Endometrial microvascular endothelial cells (primary cell): ENCODE results near the gene ERC2. TPM values are rescaled to one million over a fixed set of nuclear protein-coding genes. Genes with fewer than 3 reads are reported as not detected.

Experiments used
- in situ Hi-C: cut with HindIII; loops from 2 replicates; pipeline ENCODE4 v1.10.0; 2017; ENCODE audit warnings: low sequenced_read_pairs, low pct_unique_long_range_greater_than_20kb; ENCODE audit errors: inconsistent ontology term
- total RNA-seq: library from RNA; depleted of rRNA; stranded (reverse); fragments of >200 nt; gene quantifications from one replicate; pipeline ENCODE4 v1.2.3, GENCODE V29; 2015; ENCODE audit errors: inconsistent ontology term

Gene ERC2
- total RNA-seq, 1 donor from 2014 or later, result not detected

DNA sequence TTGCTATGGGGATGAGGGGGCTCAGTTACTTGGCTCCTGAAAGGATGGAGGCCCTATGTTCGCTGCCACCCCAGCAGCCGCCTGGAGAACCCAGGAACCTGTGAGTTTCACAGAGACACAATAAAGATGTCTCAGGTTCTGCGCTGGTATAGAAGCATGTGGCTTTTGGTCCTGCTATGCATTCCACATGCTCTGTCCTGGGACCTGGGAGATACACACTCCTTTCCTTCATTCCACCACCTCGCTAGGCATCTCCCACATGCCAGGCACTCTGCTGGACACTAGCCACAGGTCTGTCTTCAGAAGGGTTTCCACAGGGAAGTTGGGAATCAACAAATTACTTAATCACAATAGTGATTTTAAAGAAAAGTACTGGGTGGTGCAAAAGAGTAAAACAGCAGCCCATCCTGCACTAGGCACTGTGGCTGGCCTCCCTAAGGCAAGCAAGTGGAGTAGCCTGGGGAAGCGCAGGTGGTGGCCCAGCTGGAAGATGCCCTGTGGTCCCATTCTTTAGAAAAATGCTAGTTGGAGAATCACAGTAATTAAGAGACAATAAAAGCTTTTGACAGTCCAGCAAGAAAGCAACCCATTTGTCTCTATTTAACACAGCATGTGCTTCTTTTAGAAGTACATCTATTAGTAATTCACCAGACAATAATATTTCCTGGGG, 572.2 kb downstream of the ERC2 start:
- in situ Hi-C loops, result no loop called here

DNA sequence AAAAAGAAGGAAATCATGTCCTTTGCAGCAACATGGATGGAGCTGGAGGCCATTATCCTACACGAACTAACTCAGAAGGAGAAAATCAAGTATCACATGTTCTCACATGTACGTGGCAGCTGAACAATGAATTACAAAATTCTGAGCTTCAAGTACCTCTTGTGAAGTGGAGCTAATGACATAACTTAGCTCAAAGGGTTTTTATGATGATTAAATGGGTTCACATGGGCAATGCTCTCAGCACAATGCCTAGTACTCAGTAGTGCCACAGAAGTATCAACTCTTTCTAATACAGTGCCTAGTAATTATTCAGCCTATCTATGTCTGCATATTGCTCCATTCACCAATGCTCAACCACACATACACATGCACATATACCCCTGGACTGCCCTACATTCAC, 573.7 kb downstream of the ERC2 start:
- in situ Hi-C loops, result no loop called here

DNA sequence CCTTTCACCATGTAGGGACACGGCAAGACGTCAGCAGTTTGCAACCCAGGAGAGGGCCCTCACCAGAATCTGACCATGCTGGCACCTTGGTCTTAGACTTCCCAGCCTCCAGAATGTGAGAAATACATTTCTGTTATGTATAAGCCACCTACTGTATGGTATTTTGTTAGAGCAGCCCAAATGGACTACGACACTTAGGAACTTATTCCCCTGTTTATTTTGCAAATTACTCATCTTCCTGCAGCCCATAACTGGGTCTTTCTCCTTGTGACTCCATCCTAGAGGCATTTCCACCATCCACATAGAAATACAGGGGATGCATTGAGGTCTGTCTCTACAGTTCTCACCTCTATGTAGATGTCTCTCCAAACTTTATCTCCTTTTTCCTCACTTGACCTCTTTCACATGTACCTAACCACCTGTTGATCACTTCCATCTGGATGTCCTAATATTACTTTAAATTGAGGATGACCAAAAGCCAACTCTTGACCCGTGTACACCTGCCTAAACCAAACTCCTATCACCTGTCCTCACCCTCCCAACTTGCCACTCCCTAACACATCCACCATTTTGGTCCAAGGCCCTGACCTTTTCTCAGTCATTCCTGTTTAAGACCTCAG, 575.1 kb downstream of the ERC2 start:
- in situ Hi-C loops, result no loop called here

DNA sequence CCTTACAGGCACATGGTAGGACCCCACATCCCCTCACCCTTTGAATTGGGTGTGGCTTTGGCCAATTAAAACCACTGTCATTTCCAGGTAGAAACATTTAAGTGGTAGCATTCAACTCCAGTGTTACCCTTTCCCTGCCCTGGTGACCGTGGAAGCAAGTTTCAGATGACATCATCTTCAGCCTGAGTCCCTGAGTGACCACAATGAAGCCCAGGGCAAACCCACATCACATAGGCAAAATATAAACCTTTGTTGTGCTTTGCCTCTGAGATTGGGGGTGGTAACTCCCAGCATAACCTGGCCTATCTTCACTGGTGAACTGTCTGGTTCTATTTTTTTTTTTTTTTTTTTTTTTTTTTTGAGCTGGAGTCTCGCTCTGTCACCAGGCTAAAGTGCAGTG, 577.2 kb downstream of the ERC2 start:
- in situ Hi-C loops, result no loop called here

DNA sequence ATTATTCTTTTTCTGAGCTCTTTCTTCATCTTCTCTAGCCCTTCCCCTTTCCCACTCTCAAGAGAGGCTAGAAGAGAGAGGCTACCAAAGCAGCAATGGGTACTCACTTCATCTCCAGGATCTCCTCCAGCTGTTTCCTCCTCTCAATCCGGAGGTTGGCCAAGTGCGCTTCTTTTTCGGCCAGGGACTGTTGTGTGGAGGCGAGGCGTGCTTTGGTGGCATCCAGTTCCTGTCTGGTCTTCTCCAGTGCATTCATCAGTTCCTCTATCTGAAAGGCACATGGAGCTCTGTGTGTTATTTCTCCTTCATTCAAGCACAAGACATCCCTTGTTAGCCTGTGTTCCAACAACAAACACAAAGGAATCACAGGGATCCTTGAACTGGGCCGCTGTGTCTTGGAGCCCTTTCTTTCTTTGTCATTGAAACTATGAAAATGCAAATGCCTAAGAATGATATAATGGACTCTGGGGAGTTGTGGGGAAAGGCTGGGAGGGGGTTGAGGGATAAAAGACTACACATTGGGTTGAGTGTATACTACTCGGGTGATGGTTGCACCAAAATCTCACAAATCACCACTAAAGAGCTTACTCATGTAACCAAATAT, 579.9 kb downstream of the ERC2 start:
- in situ Hi-C loops, result no loop called here

DNA sequence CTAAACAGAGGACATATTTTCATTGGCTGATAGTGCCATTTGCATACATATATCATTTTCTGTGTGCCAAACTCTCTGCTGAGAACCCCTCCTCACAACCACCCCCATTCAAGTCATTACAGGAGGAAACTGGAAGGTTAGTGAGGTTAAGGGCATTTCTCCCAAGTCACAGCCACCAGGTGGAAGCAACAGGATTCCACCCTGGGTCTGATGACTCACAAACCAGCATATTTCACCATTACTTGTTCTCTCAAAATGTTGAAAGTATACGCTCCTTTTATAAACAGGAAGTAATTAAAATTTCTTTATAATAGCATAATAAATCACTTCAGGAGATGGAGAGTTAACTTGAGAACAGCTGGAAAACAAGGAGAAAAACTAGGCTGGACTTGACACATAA, 582.5 kb downstream of the ERC2 start:
- in situ Hi-C loops, result no loop called here

DNA sequence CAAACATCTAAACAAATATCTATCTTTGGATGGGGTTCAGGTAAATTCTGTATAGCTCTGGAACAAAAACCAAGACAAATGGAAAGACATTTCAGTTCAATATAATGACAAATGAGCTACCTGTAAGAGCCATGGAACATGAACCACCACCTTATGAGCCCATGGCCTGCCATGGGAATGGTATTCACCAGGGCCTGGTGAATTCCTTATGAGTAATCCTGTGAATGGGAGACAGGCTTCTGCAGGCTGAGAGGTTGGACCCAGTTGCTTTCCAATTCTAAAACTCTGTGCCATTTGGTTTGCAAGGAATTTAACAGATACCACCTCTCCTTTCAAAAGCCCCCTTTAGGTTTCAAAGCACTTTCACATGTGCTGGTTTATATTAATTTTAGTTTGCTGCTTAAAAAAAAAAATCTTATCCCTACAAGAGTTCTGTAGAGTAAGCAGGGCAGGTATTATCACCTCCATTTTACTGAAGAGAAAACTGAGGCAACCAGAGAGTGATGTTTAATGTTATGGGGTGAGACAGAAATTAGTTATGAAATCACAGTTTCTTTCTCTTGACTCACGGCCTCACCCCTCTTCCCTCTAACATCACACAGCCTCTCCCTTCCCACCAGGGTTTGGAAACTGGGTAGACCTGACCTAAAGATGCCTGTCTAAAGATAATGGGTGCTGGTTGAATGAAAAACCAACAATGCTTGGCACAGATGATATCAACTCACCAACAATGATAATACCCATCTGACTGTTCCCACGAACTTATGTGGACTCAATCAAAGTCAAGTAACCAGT, 583.6 kb downstream of the ERC2 start:
- in situ Hi-C loops, result no loop called here

DNA sequence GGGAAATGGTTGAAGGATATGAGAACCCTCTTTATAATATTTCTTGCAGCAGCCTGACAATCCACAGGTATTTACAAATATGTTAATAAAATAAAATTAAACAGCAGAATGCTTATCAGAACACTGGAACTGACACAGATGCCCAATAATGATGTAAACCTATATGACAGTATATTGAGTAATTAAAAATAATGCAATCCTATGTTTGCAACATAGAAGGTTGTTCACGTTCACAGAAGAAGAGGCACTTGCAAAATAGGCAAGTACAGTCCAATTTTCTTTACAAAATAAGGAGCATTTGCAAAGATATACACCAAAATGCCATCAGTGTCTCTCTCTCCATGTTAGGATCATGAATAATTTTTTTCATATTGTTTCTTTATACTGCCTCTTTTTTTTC, 584.2 kb downstream of the ERC2 start:
- in situ Hi-C loops, result no loop called here

DNA sequence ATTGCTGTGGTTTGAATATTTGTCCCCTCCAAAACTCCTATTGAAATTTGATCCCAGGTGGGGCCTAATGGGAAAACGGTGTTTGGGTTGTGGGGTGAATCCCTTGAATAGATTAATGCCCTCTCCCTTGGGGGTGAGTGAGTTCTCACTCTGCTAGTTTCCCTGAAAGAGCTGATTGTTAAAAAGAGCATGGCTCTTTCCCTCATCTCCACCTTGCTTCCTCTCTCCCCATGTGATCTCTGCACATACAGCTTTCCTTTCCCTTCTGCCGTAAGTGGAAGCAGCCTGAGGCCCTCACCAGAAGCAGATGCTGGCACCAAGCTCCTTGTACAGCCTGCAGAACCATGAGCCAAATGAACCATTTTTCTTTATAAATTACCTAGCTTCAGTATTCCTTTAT, 586.3 kb downstream of the ERC2 start:
- in situ Hi-C loops, result no loop called here

DNA sequence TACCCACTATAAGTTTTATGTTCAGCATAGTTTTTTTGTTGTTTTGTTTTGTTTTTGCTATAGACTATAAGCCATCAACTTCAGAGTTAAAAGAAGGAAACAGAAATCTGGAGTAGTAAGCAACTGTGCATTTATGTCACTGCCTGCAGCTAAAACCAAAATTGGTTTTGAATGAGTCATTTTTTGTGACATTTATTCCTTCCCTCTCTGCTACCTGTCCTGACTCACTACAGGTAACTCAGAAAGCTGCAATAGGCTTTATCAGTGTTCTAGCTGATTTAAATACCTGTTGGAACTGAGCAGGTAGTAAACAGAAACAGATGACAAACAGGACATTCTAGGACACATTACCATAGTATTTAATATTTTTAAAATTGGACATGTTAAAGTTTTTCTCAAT, 587.9 kb downstream of the ERC2 start:
- in situ Hi-C loops, result no loop called here

DNA sequence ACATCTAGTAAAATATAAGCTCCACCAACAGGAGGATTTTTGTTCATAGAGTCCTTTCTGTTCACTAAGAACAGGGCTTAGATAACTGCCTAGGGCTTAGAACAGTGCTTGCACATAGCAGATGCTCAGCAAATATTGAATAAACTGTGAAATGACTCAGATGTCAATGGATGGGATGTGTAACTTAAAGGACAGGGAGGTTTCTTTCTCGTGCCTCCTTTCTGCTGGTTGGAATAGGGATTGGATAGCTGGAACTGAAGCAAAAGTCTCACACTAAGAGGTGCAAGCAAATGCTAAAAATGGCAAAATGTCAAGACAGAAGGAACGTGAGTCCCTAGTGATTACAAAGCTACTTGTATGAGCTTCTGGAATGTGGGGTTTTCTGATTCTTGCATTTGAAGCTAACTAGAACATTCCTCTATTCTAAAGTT, 588.4 kb downstream of the ERC2 start:
- in situ Hi-C loops, result no loop called here

DNA sequence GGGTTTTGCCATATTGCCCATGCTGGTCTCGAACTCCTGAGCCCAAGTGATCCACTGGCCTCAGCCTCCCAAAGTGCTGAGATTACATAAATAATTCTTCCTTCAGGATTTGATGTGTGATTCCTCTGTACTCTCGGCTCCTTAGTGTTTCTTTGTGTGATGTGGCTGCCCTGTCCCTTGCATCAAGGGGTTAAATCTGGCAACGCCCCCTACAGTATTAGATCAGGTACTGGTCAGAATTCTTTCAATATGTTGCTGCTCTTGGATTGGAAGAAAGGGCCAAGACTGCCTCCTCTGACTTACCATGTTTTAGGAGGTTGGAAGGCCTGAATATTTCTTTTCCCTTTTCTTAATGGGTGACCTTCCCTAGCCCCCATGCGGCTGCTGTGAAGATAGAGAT, 590.6 kb downstream of the ERC2 start:
- in situ Hi-C loops, result no loop called here

DNA sequence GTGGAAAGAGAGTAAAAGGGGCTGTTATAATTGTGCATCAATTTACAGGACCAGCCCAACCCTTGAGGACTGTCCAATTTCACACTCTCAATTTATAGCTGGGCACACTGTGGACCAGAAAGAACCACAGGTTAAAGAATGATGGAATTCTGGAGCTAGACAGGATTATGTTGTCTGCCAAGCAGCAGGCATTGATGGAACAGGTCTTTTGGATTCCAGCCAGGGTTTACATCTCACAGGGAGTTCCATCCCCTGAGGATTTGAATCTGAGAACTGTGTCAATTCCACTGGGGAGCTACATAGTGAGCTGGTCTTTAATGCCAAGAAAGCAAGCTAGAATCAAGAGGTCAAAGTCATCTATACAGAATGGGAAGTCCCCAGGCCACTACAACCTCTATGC, 591.7 kb downstream of the ERC2 start:
- in situ Hi-C loops, result no loop called here

DNA sequence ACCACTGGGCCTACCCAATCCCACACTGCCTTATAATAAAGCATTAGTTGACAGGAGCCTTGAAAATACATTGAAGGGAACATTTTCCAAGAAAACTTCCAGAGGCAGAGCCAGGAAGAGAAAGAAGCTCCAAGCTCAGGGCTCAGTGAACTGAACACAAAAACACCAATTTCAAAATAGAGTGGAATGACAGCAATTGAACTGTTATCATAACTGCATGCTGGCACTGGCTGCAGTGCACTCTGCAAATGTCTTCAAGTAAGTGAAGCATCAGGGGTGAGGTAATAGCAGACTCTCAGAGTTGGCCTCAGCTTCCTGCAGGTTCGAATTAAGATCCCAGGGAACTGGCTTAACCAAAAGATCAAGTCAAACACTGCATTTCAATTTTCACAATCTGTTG, 593.2 kb downstream of the ERC2 start:
- in situ Hi-C loops, result no loop called here

DNA sequence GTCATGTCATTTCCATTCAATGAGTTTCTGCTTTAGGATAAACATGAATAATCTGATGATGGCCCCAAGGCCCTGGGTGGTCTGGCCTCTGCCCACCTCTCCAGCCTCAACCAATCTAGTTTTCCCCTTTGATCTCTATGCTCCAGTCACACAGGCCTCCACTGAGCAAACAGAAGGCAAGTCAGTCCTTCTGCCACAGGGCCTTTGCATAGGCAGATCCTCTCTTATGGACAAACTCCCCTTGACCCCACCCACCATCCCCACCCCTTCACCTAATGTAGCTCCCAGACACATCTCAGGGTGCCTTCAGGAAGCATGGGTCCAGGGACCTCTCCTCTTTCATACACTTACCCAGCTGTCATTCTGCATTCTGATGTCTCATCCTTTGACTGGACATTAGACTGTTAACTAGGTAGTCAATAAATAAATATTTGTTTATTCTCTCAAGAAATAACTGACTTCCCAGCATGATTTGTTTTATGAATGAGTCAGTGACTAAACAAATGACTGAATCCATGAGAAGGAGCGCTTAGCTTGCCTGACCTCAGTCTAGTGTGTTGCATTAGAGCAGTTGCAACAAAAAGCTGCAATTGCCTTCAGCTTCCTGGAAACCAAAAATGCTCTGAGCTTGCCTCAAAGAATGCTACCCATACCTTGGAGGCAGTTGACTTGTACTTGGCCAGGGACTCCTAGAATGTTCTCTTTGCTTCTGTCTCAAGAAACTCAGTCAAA, 594.6 kb downstream of the ERC2 start:
- in situ Hi-C loops, result no loop called here

DNA sequence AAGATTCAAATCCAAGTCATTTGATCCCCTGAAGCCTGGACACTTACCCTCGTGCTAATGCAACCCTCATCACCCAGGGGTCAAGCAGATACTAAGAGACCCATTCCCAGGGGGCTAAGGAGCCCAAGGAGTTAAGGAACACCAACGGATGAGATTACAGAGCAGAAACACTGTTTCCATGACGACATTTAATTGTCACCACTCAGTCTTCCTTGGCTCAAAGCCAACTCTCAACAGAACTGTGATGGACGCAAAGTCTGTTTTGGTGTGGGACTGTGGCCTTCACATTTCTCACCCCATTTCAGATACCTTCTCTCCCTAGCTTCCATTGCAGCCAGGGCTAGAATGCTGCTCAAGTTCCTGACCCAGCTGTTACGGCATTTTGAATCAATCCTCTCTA, 597.7 kb downstream of the ERC2 start:
- in situ Hi-C loops, result no loop called here

DNA sequence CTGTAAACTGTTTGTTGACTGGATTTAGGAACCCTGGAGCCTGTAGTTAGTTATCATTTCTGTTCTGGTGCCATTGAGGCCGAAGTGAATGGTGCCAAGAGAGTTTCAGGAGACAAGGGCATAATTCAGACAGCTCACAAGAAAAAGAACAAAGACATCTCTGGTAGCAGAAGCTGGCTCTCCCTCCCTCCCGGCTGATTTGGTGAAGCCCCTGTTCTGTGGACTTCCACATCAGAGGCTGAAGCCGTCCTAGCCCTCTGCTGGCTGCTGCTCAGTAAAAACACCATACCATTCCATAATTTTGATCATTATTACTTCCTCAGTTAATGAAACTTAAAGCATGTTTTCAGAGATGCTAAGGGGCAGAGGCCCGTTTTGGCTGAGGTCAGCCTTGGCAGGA, 599.9 kb downstream of the ERC2 start:
- in situ Hi-C loops, result no loop called here

DNA sequence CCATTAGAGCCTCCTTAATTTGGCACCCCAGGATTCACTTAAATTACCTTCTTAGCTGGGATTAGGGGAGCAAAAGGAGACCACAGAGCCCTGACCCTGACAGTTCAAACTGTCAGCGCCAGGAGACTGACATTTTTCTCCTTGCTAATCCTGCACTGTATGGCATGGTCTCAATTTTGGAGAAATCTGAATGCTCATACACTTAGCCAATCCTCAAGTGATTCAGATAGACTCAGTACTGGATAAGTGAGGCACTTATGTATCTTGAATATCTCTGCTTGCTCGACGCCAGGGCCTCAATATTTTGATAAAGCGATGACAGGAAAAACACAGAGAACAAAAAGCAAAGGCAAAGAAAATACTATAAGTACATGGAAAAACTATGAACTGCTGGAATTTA, 605.2 kb downstream of the ERC2 start:
- in situ Hi-C loops, result no loop called here

DNA sequence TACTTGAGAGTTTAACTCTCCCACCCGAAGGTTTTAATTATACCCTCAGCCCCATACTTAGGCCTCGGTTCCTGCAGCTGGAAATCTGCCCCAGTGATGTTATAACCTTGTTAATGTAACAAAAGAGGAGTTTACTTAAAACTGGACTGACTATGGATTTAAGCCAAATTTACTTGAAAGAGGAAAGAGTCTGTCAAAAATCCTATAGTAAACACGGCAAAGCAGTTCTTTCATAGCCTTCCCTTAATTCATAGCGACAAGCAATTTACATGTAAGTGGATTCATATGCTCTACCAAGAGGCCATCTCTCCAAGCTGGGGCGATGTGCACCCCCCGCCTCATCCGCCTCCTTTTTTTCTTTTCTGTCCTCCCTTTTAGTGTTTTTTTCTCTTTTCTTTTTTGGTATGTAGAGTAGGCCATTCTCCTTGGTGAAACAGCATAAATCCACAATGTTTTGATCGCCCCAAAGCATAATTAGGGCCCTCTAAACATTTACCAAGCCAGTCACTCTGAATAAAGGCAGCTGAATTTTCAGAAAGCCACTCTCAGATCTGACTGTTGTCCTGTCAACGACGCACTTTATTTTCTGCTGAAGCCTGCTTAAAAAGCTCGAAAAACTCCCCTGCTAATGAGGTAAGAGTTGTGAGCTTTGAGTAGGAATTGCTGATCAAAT, 608.1 kb downstream of the ERC2 start:
- in situ Hi-C loops, result no loop called here
